Activated CD8-positive, alpha-beta memory T cell treated with anti-CD3 and anti-CD28 coated beads, Interleukin-2, amount 50 U/mL, for 4 hours (primary cell): ENCODE data around the gene CGNL1.

Experiments used
- DNase-seq: peaks from one replicate; pipeline ENCODE4 v3.0.0-alpha.2; 2020

Gene CGNL1

GRCh38 chr15:57527382-57528091 lies 151.2 kb downstream of the CGNL1 start:
- DNase-seq = no peak

GRCh38 chr15:57528940-57529565 lies 152.7 kb downstream of the CGNL1 start:
- no peak for DNase-seq

GRCh38 chr15:57529748-57530147 lies 153.4 kb downstream of the CGNL1 start:
- no peak for DNase-seq

GRCh38 chr15:57532731-57533447 lies 156.6 kb downstream of the CGNL1 start:
- no peak for DNase-seq

- no peak for DNase-seq
These were observed 157.1 kb downstream of the CGNL1 start for GRCh38 chr15:57533448-57533799.

GRCh38 chr15:57534281-57534680 lies 158.0 kb downstream of the CGNL1 start:
- DNase-seq = no peak

GRCh38 chr15:57537072-57537471 lies 160.8 kb downstream of the CGNL1 start:
- no peak for DNase-seq

GRCh38 chr15:57537488-57538264 lies 161.4 kb downstream of the CGNL1 start:
- DNase-seq = no peak

- DNase-seq = no peak
These were observed 161.9 kb downstream of the CGNL1 start for GRCh38 chr15:57538265-57538529.

GRCh38 chr15:57538821-57539220 lies 162.5 kb downstream of the CGNL1 start:
- DNase-seq = no peak

- DNase-seq = no peak
These were observed 163.9 kb downstream of the CGNL1 start for GRCh38 chr15:57540211-57540610.

GRCh38 chr15:57540736-57541135 lies 164.4 kb downstream of the CGNL1 start:
- no peak for DNase-seq

GRCh38 chr15:57541271-57541670 lies 165.0 kb downstream of the CGNL1 start:
- DNase-seq = no peak

GRCh38 chr15:57541805-57542504 lies 165.7 kb downstream of the CGNL1 start:
- no peak for DNase-seq

- DNase-seq = no peak
These were observed 166.2 kb downstream of the CGNL1 start for GRCh38 chr15:57542505-57542817.

GRCh38 chr15:57544848-57545480 lies 168.7 kb downstream of the CGNL1 start:
- no peak for DNase-seq

GRCh38 chr15:57545995-57546394 lies 169.7 kb downstream of the CGNL1 start:
- no peak for DNase-seq

- DNase-seq = no peak
These were observed 171.0 kb downstream of the CGNL1 start for GRCh38 chr15:57547243-57547755.

- no peak for DNase-seq
These were observed 172.0 kb downstream of the CGNL1 start for GRCh38 chr15:57548351-57548750.

GRCh38 chr15:57548835-57549234 lies 172.5 kb downstream of the CGNL1 start:
- no peak for DNase-seq

GRCh38 chr15:57549935-57550334 lies 173.6 kb downstream of the CGNL1 start:
- no peak for DNase-seq

GRCh38 chr15:57550640-57551039 lies 174.3 kb downstream of the CGNL1 start:
- DNase-seq = no peak
